Stimulated activated CD4-positive, alpha-beta T cell treated with anti-CD3 and anti-CD28 coated beads, Interleukin-2, amount 100 ng/mL, for 48 hours (primary cell): ENCODE measurements around the gene GALM.
"Not testable (repeated sequence)": the region's sequence is repeated elsewhere in the genome, so short reads cannot be mapped to it uniquely, and the experiment has no call there.

Experiments
- DNase-seq, 2 donors: peaks; one replicate each; pipeline ENCODE4 v3.0.0-alpha.2; 2020

The GALM gene

DNA sequence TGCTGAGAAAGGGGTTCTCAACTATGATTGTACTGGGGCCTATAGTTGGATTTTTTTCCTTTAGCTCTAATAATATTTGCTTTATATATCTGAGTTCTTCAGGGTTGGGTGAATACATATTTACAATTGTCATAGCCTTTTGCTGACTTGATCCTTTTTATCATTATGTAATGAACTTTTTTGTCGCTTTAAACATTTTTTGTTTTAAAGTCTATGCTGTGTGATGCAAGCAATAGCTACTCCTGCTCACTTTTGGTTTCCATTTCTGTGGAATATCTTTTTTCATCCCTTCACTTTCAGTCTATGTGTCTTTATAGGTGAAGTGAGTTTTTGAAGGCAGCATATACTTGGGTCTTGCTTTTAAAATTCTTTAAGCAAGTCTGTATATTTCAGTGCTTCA lies 49.0 kb downstream of the GALM start:
- not testable (repeated sequence) for DNase-seq

- no peak for DNase-seq
These were observed 50.3 kb downstream of the GALM start for GRCh38 chr2:38716185-38716584.

- no peak for DNase-seq
These were observed 52.7 kb downstream of the GALM start for GRCh38 chr2:38718601-38719000.

DNA sequence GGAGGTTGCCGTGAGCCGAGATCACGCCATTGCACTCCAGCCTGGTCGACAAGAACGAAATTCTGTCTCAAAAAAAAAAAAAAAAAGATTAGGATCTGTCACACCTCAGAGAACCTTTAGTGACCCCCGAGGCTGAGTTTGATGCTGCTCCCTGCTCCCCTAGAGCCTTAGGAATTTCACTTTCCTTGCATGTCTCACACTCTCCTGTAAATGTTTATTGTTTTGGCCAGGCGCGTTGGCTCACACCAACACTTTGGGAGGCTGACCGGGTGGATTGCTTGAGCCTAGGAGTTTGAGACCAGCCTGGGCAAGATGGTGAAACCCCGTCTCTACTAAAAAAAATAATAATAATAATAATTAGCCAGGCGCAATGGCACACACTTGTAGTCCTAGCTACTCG lies 53.8 kb downstream of the GALM start:
- no peak for DNase-seq

GRCh38 chr2:38720613-38721241 lies 54.8 kb downstream of the GALM start:
- no peak for DNase-seq

DNA sequence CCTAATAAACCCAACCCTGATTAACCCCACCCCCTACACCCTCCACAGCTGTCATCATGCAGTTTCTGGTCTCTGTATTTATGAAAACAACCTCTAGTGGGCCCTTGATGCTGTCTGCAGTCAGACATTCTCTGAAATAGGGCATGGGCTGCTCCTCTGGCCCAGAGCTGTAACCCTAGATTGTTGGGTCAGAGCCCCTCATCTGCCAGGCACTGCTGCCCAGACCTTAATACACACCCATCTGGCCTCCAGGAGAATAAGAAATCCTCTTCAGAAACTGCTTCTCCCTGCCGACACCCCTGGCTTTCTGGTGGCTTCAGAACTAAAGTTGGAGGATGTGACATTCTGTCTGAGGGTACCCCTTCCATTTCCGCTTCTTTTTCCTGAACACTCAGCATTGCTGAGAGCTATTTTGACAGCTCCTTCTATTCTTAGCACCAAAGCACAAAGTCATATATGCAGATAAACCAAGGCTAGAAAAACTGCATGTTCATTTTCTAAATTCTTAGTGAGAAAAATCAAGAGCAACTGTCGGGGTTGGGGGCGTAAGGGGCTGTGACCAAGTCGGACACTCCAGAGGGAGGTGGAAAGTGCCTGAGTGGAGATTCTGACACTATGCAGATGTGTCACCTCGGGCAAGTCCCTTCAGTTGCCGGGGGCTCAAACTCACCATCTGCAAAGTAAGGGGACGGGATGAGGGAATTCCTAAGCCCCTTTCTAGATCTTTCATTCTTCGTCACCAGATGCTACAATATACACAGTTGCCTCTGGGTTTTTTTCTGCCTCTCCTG lies 56.6 kb downstream of the GALM start:
- peak; percentile 39 to 50 for DNase-seq

- DNase-seq, result no peak
These were observed 57.3 kb downstream of the GALM start for GRCh38 chr2:38723173-38723572.

GRCh38 chr2:38727661-38728060 lies 61.7 kb downstream of the GALM start:
- DNase-seq, result no peak

GRCh38 chr2:38728694-38729093 lies 62.8 kb downstream of the GALM start:
- no peak for DNase-seq

- DNase-seq, result no peak
These were observed 65.2 kb downstream of the GALM start for GRCh38 chr2:38731090-38731489.

DNA sequence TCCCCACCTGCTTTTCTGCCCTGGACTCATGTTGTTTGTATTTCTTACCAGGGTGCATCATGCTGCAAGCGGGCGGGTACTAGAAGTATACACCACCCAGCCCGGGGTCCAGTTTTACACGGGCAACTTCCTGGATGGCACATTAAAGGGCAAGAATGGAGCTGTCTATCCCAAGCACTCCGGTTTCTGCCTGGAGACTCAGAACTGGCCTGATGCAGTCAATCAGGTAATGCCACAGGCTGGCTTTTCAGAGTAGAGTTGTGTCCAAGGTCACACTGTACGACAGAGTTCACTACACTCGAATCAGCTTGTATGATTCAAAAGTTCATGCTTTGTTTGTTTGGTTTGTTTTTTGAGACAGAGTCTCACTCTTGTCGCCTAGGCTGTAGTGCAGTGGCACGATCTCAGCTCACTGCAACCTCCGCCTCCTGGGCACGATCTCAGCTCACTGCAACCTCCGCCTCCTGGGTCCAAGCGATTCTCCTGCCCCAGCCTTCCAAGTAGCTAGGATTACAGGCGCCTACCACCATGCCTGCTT lies 65.8 kb downstream of the GALM start:
- no peak for DNase-seq

- no peak for DNase-seq
These were observed 67.5 kb downstream of the GALM start for GRCh38 chr2:38733300-38733971.

DNA sequence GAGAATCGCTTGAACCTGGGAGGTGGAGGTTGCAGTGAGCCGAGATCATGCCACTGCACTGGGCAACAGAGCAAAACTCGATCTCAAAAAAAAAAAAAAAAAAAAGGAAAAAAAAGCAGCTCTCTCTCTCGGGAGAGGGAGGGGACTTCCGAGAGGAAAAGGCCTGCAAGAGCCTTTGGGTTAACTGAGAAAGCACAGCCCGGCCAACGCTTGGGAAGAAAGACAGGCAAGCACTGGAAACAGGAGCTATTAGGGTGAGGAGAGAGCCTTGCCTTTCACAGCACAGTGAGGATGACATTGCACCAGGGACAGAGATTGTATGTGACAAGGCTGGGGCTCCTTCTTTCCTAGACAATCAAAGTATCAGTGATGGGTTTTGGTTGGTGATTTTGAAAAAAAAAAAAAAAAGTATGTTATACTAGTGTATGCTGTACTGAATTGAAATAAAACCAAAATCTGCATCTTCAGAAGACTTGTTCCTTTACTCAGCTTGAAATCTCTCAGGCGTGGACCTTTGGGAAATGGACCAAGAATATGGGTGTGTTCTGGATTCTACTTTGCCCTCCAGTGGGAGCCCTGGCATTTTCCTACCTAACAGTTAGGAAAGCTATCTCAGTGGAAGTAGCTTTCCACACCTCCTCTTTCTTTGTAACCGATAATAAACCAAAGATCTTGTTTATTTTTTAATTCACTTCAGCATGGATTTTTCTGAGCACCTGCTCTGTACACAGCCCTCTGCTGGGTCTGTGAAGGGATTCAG lies 68.6 kb downstream of the GALM start:
- no peak for DNase-seq

- no peak for DNase-seq
These were observed 70.0 kb downstream of the GALM start for GRCh38 chr2:38735999-38736320.

GRCh38 chr2:38737000-38737698 lies 71.2 kb downstream of the GALM start:
- not testable (repeated sequence) for DNase-seq

GRCh38 chr2:38737925-38738324 lies 72.0 kb downstream of the GALM start:
- no peak for DNase-seq

- no peak for DNase-seq
These were observed 73.6 kb downstream of the GALM start for GRCh38 chr2:38739524-38739923.

- no peak for DNase-seq
These were observed 75.2 kb downstream of the GALM start for GRCh38 chr2:38740851-38741731.

DNA sequence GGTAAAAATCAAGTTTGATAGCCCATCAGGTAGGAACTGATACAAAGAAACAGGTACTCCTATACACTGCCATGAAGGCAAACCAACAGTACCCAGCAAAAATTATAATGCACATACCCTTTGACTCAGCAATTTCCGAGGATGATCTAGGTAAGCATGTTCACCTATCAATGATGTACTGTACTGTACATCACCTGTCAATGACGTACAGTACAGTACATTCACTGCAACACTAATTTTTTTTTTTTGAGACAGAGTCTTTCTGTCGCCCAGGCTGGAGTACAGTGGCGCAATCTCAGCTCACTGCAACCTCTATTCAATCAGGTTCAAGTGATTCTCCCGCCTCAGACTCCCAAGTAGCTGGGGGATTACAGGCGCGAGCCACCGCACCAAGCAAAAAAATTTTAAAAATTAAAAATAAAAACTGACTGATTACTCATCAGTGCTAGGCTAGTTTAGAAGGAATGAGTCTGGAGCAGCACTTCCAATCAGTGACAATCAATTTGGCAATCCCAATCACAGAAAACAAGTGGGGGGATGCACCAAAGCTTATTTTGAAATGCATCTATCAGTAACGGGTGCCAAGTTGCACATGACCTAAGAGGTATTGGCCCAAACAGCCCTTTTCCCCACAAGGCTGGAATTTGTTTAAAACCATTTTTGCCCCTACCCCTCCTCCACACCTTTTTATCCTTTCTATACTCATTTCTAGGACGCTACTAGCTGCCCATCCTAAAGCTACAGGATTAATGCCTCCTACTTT lies 77.1 kb downstream of the GALM start:
- no peak for DNase-seq

GRCh38 chr2:38743672-38744398 lies 77.9 kb downstream of the GALM start:
- DNase-seq, result no peak
